Sciatic nerve (tissue), 2 donors: ENCODE data around the gene FCAR. TPM values are rescaled to one million over a fixed set of nuclear protein-coding genes. Genes with fewer than 3 reads are reported as not detected.
"Not testable (repeated sequence)": the region's sequence is repeated elsewhere in the genome, so short reads cannot be mapped to it uniquely, and the experiment has no call there.

Source experiments
- ATAC-seq: fragments of 200-7000 bp; cut with Tn5 transposase; one replicate; pipeline ENCODE4 v1.9.1; 2020; ENCODE audit warnings: mild to moderate bottlenecking, moderate library complexity
- DNase-seq: peaks from one replicate; pipeline ENCODE4 v3.0.0-alpha.2; 2020; ENCODE audit warnings: low spot score
- intact Hi-C: fragments of 100-400 bp; cut with DNase I; formaldehyde crosslinking; loops from one replicate; pipeline ENCODE4 v1.14.2; 2022
- total RNA-seq: library from RNA; stranded (reverse); fragmentation: NEBNext Ultra II Directional; extraction: Animal tissue kit (Norgen Biotek cat#: 25700); gene quantifications from one replicate; pipeline ENCODE4 v1.2.1, GENCODE V29; 2021
- donor health status: DM: no; HTN: no; CAD: no.
- donor health status: DM: no; HTN: no; CAD: no.

FCAR gene
- total RNA-seq, 1 donor from 2014 or later, result 5.2 TPM

- intact Hi-C loops, result no loop called here
- DNase-seq (no peak), ATAC-seq (no peak)
These were observed 54.3 kb downstream of the FCAR start for GRCh38 chr19:54928299-54928698.

GRCh38 chr19:54937926-54938325, 63.9 kb downstream of the FCAR start:
- ATAC-seq, result no peak
- DNase-seq, result no peak
- intact Hi-C loops, result no loop called here

- ATAC-seq, result no peak
- intact Hi-C loops, result no loop called here
- DNase-seq, result no peak
These were observed 64.9 kb downstream of the FCAR start for GRCh38 chr19:54938906-54939305.

DNA sequence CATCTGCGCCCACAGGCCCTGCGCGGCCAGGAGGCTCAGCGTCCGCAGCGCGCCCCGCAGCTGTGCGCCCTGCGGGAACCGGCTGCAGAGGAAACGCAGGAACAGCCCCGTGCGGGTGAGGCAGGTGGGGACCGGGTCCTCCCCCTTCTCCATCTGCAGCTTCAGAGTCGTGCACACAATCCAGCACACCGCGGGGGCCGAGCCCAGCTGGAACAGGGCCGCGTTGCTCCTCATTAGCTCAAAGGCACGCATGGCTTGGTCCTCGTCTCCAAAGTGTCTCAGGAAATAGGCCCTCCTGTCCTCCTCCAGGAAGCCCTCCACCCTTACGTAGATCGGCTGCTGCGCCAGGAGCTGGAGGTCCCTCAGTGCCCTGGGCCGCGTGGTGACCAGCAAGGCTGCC, 65.5 kb downstream of the FCAR start:
- ATAC-seq, DNase-seq, intact Hi-C loops: not testable (repeated sequence)

Other genes with a start within 250 kb of the FCAR start
- 10.7 TPM for gene LILRB1, start 243.8 kb upstream of the FCAR start, total RNA-seq
- 5.5 TPM for gene LILRB4, start 211.2 kb upstream of the FCAR start, total RNA-seq
- gene KIR3DL3, start 149.8 kb upstream of the FCAR start, total RNA-seq, result not detected
- not detected for gene KIR2DL3, start 135.7 kb upstream of the FCAR start, total RNA-seq
- not detected for gene KIR2DL1, start 104.4 kb upstream of the FCAR start, total RNA-seq
- gene KIR2DL4, start 70.6 kb upstream of the FCAR start, total RNA-seq, result not detected
- gene KIR3DL1, start 57.8 kb upstream of the FCAR start, total RNA-seq, result not detected
- gene KIR2DS4, start 41.6 kb upstream of the FCAR start, total RNA-seq, result not detected
- not detected for gene KIR3DL2, start 23.8 kb upstream of the FCAR start, total RNA-seq
- 0.45 TPM for gene NCR1, start 31.9 kb downstream of the FCAR start, total RNA-seq
- not detected for gene NLRP7, start 73.3 kb downstream of the FCAR start, total RNA-seq
- 2.1 TPM for gene NLRP2, start 92.1 kb downstream of the FCAR start, total RNA-seq
- 0.89 TPM for gene GP6, start 164.0 kb downstream of the FCAR start, total RNA-seq
- 12.9 TPM for gene RDH13, start 188.9 kb downstream of the FCAR start, total RNA-seq
- gene EPS8L1, start 201.6 kb downstream of the FCAR start, total RNA-seq, result 1.2 TPM
- 112 TPM for gene PPP1R12C, start 243.4 kb downstream of the FCAR start, total RNA-seq